Activated naive CD8-positive, alpha-beta T cell treated with anti-CD3 and anti-CD28 coated beads for 36 hours (primary cell): Measurements from ENCODE around the gene EXOSC6. TPM values are rescaled to one million over a fixed set of nuclear protein-coding genes. Genes with fewer than 3 reads are reported as not detected.
"Not testable (repeated sequence)": the region's sequence is repeated elsewhere in the genome, so short reads cannot be mapped to it uniquely, and the experiment has no call there.

ENCODE experiments used
- DNase-seq: peaks from one replicate; pipeline ENCODE4 v3.0.0; 2021
- H3K27ac Mint-ChIP-seq: one replicate; pipeline ENCODE4 v1.8.0; 2022; ENCODE audit warnings: mild to moderate bottlenecking, moderate library complexity, mixed read lengths
- H3K27me3 Mint-ChIP-seq: one replicate; pipeline ENCODE4 v1.8.0; 2022; ENCODE audit warnings: mild to moderate bottlenecking, mixed read lengths
- H3K36me3 Mint-ChIP-seq: one replicate; pipeline ENCODE4 v1.8.0; 2021; ENCODE audit warnings: mild to moderate bottlenecking, mixed read lengths
- H3K4me1 Mint-ChIP-seq: one replicate; pipeline ENCODE4 v1.8.0; 2021; ENCODE audit warnings: mixed read lengths
- H3K4me3 Mint-ChIP-seq: one replicate; pipeline ENCODE4 v1.8.0; 2022; ENCODE audit warnings: mild to moderate bottlenecking, moderate library complexity, mixed read lengths
- H3K9me3 Mint-ChIP-seq: one replicate; pipeline ENCODE4 v1.8.0; 2022; ENCODE audit warnings: mixed read lengths
- total RNA-seq, 2 experiments: library from RNA; stranded (reverse); gene quantifications; one replicate each; pipeline ENCODE4 v1.2.3, GENCODE V29; 2021

Gene EXOSC6
- total RNA-seq, 2 experiments from 2014 or later, result 34.9 to 35.5 TPM

DNA sequence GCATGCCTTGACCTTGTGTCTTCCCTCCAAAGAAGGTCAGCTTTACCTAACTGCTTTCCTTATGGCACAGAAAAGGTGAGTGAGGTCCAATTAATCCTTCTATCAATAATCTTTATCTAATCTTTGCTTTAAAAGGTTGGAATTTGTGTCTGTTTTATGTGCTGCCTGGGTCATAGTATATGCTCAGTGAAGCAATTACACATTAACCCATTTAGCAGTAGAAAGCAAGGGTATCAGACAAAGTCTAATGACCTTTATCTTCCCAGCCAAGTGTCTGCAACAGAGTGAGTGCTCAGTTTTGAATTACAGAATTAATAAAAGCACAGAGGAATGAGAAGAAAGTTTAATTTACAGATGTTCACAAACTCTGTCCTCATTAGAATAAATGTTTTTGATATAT is 25.7 kb downstream of the EXOSC6 start:
- not testable (repeated sequence) for DNase-seq, H3K27me3 Mint-ChIP-seq, H3K9me3 Mint-ChIP-seq, H3K4me3 Mint-ChIP-seq, H3K27ac Mint-ChIP-seq, H3K4me1 Mint-ChIP-seq
- peaks cover 18% of the 10 kb centered on the region for H3K36me3 Mint-ChIP-seq

GRCh38 chr16:70225430-70225829 is 26.3 kb downstream of the EXOSC6 start:
- not testable (repeated sequence) for H3K27ac Mint-ChIP-seq, H3K4me3 Mint-ChIP-seq, H3K27me3 Mint-ChIP-seq, H3K4me1 Mint-ChIP-seq, DNase-seq, H3K9me3 Mint-ChIP-seq
- H3K36me3 Mint-ChIP-seq, result peaks cover 18% of the 10 kb centered on the region

- H3K9me3 Mint-ChIP-seq, H3K27me3 Mint-ChIP-seq, H3K27ac Mint-ChIP-seq, H3K4me1 Mint-ChIP-seq, H3K4me3 Mint-ChIP-seq, DNase-seq: not testable (repeated sequence)
- H3K36me3 Mint-ChIP-seq, result peaks cover 18% of the 10 kb centered on the region
These were observed 27.1 kb downstream of the EXOSC6 start for GRCh38 chr16:70224645-70225044.

- H3K27ac Mint-ChIP-seq, H3K9me3 Mint-ChIP-seq, H3K4me1 Mint-ChIP-seq, DNase-seq, H3K4me3 Mint-ChIP-seq, H3K27me3 Mint-ChIP-seq: not testable (repeated sequence)
- H3K36me3 Mint-ChIP-seq, result peaks cover 21% of the 10 kb centered on the region
These were observed 27.7 kb downstream of the EXOSC6 start for GRCh38 chr16:70223971-70224513.

- not testable (repeated sequence) for H3K4me3 Mint-ChIP-seq, H3K4me1 Mint-ChIP-seq, DNase-seq, H3K9me3 Mint-ChIP-seq, H3K27ac Mint-ChIP-seq, H3K27me3 Mint-ChIP-seq
- peaks cover 21% of the 10 kb centered on the region for H3K36me3 Mint-ChIP-seq
These were observed 28.5 kb downstream of the EXOSC6 start for GRCh38 chr16:70223216-70223615.

- peaks cover 17% of the 10 kb centered on the region for H3K36me3 Mint-ChIP-seq
- not testable (repeated sequence) for H3K4me1 Mint-ChIP-seq, DNase-seq, H3K9me3 Mint-ChIP-seq, H3K27me3 Mint-ChIP-seq, H3K4me3 Mint-ChIP-seq
- peak overlapping the region; percentile 54 for H3K27ac Mint-ChIP-seq
These were observed 29.2 kb downstream of the EXOSC6 start for GRCh38 chr16:70222574-70222973.

GRCh38 chr16:70218586-70218985 is 33.2 kb downstream of the EXOSC6 start:
- H3K4me3 Mint-ChIP-seq, H3K4me1 Mint-ChIP-seq, H3K27ac Mint-ChIP-seq, DNase-seq, H3K9me3 Mint-ChIP-seq, H3K27me3 Mint-ChIP-seq: not testable (repeated sequence)
- H3K36me3 Mint-ChIP-seq, result peaks cover 14% of the 10 kb centered on the region

DNA sequence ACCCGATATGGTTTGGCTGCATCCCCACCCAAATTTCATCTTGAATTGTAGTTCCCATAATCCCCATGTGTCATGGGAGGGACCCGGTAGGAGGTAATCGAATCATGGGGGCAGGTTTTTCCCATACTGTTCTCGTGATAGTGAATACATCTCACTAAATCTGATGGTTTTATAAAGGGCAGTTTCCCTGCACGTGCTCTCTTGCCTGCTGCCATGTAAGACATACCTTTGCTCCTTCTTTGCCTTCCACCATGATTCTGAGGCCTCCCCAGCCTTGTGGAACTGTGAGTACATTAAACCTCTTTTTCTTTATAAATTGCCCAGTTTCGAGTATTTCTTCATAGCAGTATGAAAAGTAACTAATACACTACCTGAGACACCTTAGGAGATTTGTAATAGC is 45.4 kb downstream of the EXOSC6 start:
- not testable (repeated sequence) for H3K9me3 Mint-ChIP-seq, H3K4me3 Mint-ChIP-seq, DNase-seq, H3K27me3 Mint-ChIP-seq, H3K4me1 Mint-ChIP-seq, H3K27ac Mint-ChIP-seq
- H3K36me3 Mint-ChIP-seq, result peaks cover 33% of the 10 kb centered on the region

- not testable (repeated sequence) for H3K4me1 Mint-ChIP-seq
These were observed 46.9 kb downstream of the EXOSC6 start for GRCh38 chr16:70204668-70205405.

GRCh38 chr16:70204010-70204409 is 47.7 kb downstream of the EXOSC6 start:
- H3K36me3 Mint-ChIP-seq, result peaks cover 18% of the 10 kb centered on the region
- DNase-seq, H3K27me3 Mint-ChIP-seq, H3K4me3 Mint-ChIP-seq, H3K27ac Mint-ChIP-seq, H3K9me3 Mint-ChIP-seq, H3K4me1 Mint-ChIP-seq: not testable (repeated sequence)

More at GRCh38 chr16:70204668-70205405, 46.9 kb downstream of the EXOSC6 start:
- H3K4me3 Mint-ChIP-seq, H3K27ac Mint-ChIP-seq, H3K27me3 Mint-ChIP-seq, DNase-seq, H3K9me3 Mint-ChIP-seq: not testable (repeated sequence)
- H3K36me3 Mint-ChIP-seq, result peaks cover 22% of the 10 kb centered on the region

DNA sequence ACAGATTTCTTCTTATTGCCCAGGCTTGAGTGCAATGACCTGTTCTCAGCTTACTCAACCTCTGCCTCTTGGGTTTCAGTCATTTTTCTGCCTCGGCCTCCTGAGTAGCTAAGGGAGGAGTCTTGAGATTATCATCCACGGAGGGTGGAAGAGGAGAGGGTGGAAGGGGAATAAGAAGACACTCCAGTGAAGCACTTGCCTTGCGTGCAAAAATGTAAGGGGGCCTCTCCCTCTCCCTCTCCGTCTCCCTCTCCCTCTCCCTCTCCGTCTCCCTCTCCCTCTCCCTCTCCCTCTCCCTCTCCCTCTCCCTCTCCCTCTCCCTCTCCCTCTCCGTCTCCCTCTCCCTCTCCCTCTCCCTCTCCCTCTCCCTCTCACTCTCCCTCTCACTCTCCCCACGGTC is 48.2 kb downstream of the EXOSC6 start:
- H3K4me3 Mint-ChIP-seq, H3K27me3 Mint-ChIP-seq, H3K9me3 Mint-ChIP-seq, H3K27ac Mint-ChIP-seq, DNase-seq, H3K4me1 Mint-ChIP-seq: not testable (repeated sequence)
- H3K36me3 Mint-ChIP-seq, result peaks cover 18% of the 10 kb centered on the region

- H3K27ac Mint-ChIP-seq, H3K27me3 Mint-ChIP-seq, H3K4me3 Mint-ChIP-seq, H3K4me1 Mint-ChIP-seq, DNase-seq, H3K36me3 Mint-ChIP-seq, H3K9me3 Mint-ChIP-seq: not testable (repeated sequence)
These were observed 51.7 kb downstream of the EXOSC6 start for GRCh38 chr16:70200063-70200462.

DNA sequence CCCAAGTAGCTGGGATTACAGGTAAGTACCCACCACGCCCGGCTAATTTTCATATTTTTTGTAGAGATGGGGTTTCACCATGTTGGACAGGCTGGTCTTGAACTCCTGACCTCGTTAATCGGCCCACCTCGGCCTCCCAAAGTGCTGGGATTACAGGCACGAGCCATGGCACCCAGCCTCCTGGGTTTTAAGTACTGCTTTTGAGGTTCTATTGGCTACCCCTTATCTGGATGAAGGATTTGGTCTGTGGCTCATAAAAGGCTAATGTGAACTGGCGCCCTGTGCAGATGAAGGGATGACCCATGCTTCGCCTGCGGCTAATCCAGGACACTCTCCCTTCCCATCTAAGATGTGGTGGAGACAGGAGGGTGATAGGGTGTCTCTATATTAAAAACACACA is 52.6 kb downstream of the EXOSC6 start:
- H3K4me1 Mint-ChIP-seq, DNase-seq, H3K9me3 Mint-ChIP-seq, H3K27ac Mint-ChIP-seq, H3K27me3 Mint-ChIP-seq, H3K36me3 Mint-ChIP-seq, H3K4me3 Mint-ChIP-seq: not testable (repeated sequence)

- H3K4me1 Mint-ChIP-seq, H3K27ac Mint-ChIP-seq, H3K9me3 Mint-ChIP-seq, H3K27me3 Mint-ChIP-seq, H3K4me3 Mint-ChIP-seq, DNase-seq, H3K36me3 Mint-ChIP-seq: not testable (repeated sequence)
These were observed 53.1 kb downstream of the EXOSC6 start for GRCh38 chr16:70198666-70199065.

- H3K9me3 Mint-ChIP-seq, H3K4me3 Mint-ChIP-seq, H3K27ac Mint-ChIP-seq, H3K4me1 Mint-ChIP-seq, H3K36me3 Mint-ChIP-seq, H3K27me3 Mint-ChIP-seq, DNase-seq: not testable (repeated sequence)
These were observed 53.5 kb downstream of the EXOSC6 start for GRCh38 chr16:70198230-70198629.

GRCh38 chr16:70197611-70198010 is 54.1 kb downstream of the EXOSC6 start:
- not testable (repeated sequence) for H3K27ac Mint-ChIP-seq, H3K9me3 Mint-ChIP-seq, DNase-seq, H3K4me1 Mint-ChIP-seq, H3K36me3 Mint-ChIP-seq, H3K27me3 Mint-ChIP-seq, H3K4me3 Mint-ChIP-seq
